Hepatocyte (in vitro differentiated cells): ENCODE results near the gene BICDL1.

Experiments
- CTCF ChIP-seq: fragments of 200-600 bp; sonication (generic); IDR thresholded peaks from 2 replicates; pipeline ENCODE4 v1.5.1; 2016; ENCODE audit warnings: antibody characterized with exemption, mild to moderate bottlenecking; ENCODE audit not compliant: poor library complexity
- EZH2 ChIP-seq: fragments of 200-600 bp; sonication (generic); IDR thresholded peaks from 2 replicates; pipeline ENCODE4 v1.6.1; 2016; ENCODE audit warnings: antibody characterized with exemption, mild to moderate bottlenecking, borderline replicate concordance
- EZH2phosphoT487 ChIP-seq: fragments of 200-600 bp; sonication (generic); IDR thresholded peaks from one replicate; pipeline ENCODE4 v1.6.1; 2018; ENCODE audit warnings: antibody characterized with exemption, mild to moderate bottlenecking, low read depth, moderate library complexity; ENCODE audit not compliant: unreplicated experiment, severe bottlenecking

- TF ChIP-seq CTCF (no peak), EZH2 (no peak), EZH2phosphoT487 (no peak)
Measured at GRCh38 chr12:120090626-120091295, 101.7 kb downstream of the BICDL1 start.
